ENCODE measurements around the gene DYRK1B. TPM values are rescaled to one million over a fixed set of nuclear protein-coding genes. Genes with fewer than 3 reads are reported as not detected.

Gene DYRK1B
- total RNA-seq, 2 experiments from 2014 or later: 3.0 to 9.2 TPM

- TF ChIP-seq EZH2phosphoT487 (IDR thresholded peaks at IDR 0.05; ENCODE audit: borderline replicate concordance, low read depth, low read length): no peak
- TF ChIP-seq CTCF (conservative IDR thresholded peaks at IDR 0.05; ENCODE audit: low read length): no peak
- Histone ChIP-seq H3K4me2 (ENCODE audit: low read length) (peak overlapping the region; percentile 99), H3K4me3 (ENCODE audit: low read depth, low read length, poor library complexity, severe bottlenecking) (peak overlapping the region; percentile 90), H3K9me3 (ENCODE audit: low read length) (no peaks in the 10 kb centered on the region), H2AFZ (ENCODE audit: low read length) (no peak overlapping the region), H3K79me2 (ENCODE audit: insufficient read depth, low read depth, low read length) (peaks cover 60% of the 10 kb centered on the region), H3K27ac (ENCODE audit: low read depth, low read length, poor library complexity, severe bottlenecking) (peak overlapping the region; percentile 52), H3K9me2 (ENCODE audit: insufficient read depth, low read length) (no peaks in the 10 kb centered on the region), H3K4me1 (ENCODE audit: insufficient read depth, low read length, poor library complexity, severe bottlenecking) (peaks cover 33% of the 10 kb centered on the region), H3K36me3 (ENCODE audit: insufficient read depth, low read length) (peaks cover 29% of the 10 kb centered on the region), H4K20me1 (ENCODE audit: insufficient read depth, low read length) (peaks cover 37% of the 10 kb centered on the region)
- BruUV-seq (replicated peaks): no TSS peak
- ChIA-PET CTCF (ENCODE audit: unreplicated experiment) (interaction anchor here (1.5 kb wide), 2 partner anchors 11 to 53 kb away, joined by 6 to 7 read pairs; partner anchors contain the start of gene DYRK1B), POLR2A (interaction anchor here (0.5 to 1.3 kb wide), 3 partner anchors 11 to 441 kb away, joined by 3 to 7 read pairs (median 4); partner anchors contain the start of genes DYRK1B and PSMC4)
- intact Hi-C loops (cut with micrococcal nuclease; ENCODE audit: unreplicated experiment): loop anchor here (2.0 kb wide), 1 partner anchor 78 kb away; no protein-coding TSS in a partner anchor
- DNase-seq (ENCODE audit: low spot score): peak; percentile 34
Observed at GRCh38 chr19:39845172-39845571, 11.2 kb upstream of the DYRK1B start.

- TF ChIP-seq CTCF (conservative IDR thresholded peaks at IDR 0.05; ENCODE audit: low read length) (peak; percentile 91), EZH2phosphoT487 (IDR thresholded peaks at IDR 0.05; ENCODE audit: borderline replicate concordance, low read depth, low read length) (no peak)
- peaks cover 39% of the 10 kb centered on the region for H3K36me3 ChIP-seq (ENCODE audit: insufficient read depth, low read length)
- ChIA-PET POLR2A (interaction anchor here (0.6 to 0.9 kb wide), 2 partner anchors 11 to 103 kb away, joined by 3 to 4 read pairs; no protein-coding TSS in a partner anchor), CTCF (ENCODE audit: unreplicated experiment) (interaction anchor here (1.5 to 1.8 kb wide), 2 partner anchors 10 to 52 kb away, joined by 5 to 7 read pairs; partner anchors contain the start of gene DYRK1B)
- intact Hi-C loops (cut with micrococcal nuclease; ENCODE audit: unreplicated experiment): loop anchor here (1.0 to 2.0 kb wide), 2 partner anchors 51 to 77 kb away; no protein-coding TSS in a partner anchor
- H3K27ac ChIP-seq (ENCODE audit: low read depth, low read length, poor library complexity, severe bottlenecking): peak overlapping the region; percentile 52
- peaks cover 37% of the 10 kb centered on the region for H4K20me1 ChIP-seq (ENCODE audit: insufficient read depth, low read length)
- H3K4me1 ChIP-seq (ENCODE audit: insufficient read depth, low read length, poor library complexity, severe bottlenecking): peaks cover 33% of the 10 kb centered on the region
- H3K4me2 ChIP-seq (ENCODE audit: low read length): peak overlapping the region; percentile 99
- no TSS peak for BruUV-seq (replicated peaks)
- H3K4me3 ChIP-seq (ENCODE audit: low read depth, low read length, poor library complexity, severe bottlenecking): peak overlapping the region; percentile 90
- H3K9me2 ChIP-seq (ENCODE audit: insufficient read depth, low read length): no peaks in the 10 kb centered on the region
- H3K79me2 ChIP-seq (ENCODE audit: insufficient read depth, low read depth, low read length): peaks cover 62% of the 10 kb centered on the region
- H2AFZ ChIP-seq (ENCODE audit: low read length): no peak overlapping the region
- peak; percentile 66 for DNase-seq (ENCODE audit: low spot score)
- H3K9me3 ChIP-seq (ENCODE audit: low read length): no peaks in the 10 kb centered on the region
Observed at GRCh38 chr19:39843919-39844793, 10.2 kb upstream of the DYRK1B start.

Measured in OCI-LY7 (cell line).